ENCODE results near the gene HOXC10.

DNA sequence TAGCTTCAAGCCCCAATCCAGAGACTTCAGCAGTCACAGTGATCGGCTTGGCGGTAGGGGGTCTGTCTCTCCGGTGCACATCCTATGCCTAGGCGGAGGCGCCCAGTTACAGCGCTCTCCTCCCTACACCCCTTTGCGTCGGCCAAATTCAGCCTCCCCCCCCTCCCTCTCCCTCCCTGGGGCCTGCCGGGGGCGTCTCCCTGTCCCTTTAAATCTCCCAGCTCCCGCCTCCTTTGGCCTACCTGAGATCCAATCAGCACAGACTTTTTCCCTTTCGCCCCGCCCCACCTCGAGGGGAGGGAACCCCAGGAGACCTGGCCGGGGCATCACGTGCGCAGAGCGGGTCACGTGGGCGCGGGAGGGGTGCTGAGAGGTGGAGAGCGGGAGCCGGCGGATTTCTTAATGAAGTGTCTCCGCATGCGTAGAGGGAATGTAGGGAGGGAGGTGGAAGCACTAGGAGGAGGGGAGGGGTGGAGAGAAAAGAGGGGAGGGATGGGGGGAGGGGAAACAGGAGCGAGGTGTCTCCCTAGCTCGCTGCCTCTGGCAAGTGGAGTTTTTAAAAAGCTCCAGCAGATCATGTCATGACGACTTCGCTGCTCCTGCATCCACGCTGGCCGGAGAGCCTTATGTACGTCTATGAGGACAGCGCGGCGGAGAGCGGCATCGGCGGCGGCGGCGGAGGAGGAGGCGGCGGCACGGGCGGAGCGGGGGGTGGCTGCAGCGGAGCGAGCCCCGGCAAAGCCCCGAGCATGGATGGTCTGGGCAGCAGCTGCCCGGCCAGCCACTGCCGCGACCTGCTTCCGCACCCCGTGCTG lies 46.4 kb upstream of the HOXC10 start, which contains the start of gene HOXC13:
- TF ChIP-seq, protein P1, sequence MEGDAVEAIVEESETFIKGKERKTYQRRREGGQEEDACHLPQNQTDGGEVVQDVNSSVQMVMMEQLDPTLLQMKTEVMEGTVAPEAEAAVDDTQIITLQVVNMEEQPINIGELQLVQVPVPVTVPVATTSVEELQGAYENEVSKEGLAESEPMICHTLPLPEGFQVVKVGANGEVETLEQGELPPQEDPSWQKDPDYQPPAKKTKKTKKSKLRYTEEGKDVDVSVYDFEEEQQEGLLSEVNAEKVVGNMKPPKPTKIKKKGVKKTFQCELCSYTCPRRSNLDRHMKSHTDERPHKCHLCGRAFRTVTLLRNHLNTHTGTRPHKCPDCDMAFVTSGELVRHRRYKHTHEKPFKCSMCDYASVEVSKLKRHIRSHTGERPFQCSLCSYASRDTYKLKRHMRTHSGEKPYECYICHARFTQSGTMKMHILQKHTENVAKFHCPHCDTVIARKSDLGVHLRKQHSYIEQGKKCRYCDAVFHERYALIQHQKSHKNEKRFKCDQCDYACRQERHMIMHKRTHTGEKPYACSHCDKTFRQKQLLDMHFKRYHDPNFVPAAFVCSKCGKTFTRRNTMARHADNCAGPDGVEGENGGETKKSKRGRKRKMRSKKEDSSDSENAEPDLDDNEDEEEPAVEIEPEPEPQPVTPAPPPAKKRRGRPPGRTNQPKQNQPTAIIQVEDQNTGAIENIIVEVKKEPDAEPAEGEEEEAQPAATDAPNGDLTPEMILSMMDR (IDR thresholded peaks at IDR 0.05): no peak
- TF ChIP-seq POLR2A (IDR thresholded peaks at IDR 0.05): no peak
